IPS DF 4.7 (cell line): ENCODE results near the gene FAM20C.

Source experiments
- DNase-seq: peaks from one replicate; pipeline ENCODE4 v3.0.0-alpha.2; 2013; ENCODE audit warnings: low spot score; ENCODE audit errors: extremely low read depth

FAM20C gene

GRCh38 chr7:223118-223800 lies 30.9 kb downstream of the FAM20C start:
- no peak for DNase-seq

GRCh38 chr7:223861-224260 lies 31.5 kb downstream of the FAM20C start:
- no peak for DNase-seq

- DNase-seq = no peak
Measured at GRCh38 chr7:226281-226895, 34.0 kb downstream of the FAM20C start.

- DNase-seq = no peak
Measured at GRCh38 chr7:227926-228325, 35.6 kb downstream of the FAM20C start.

- DNase-seq = no peak
Measured at GRCh38 chr7:228610-229009, 36.2 kb downstream of the FAM20C start.

DNA sequence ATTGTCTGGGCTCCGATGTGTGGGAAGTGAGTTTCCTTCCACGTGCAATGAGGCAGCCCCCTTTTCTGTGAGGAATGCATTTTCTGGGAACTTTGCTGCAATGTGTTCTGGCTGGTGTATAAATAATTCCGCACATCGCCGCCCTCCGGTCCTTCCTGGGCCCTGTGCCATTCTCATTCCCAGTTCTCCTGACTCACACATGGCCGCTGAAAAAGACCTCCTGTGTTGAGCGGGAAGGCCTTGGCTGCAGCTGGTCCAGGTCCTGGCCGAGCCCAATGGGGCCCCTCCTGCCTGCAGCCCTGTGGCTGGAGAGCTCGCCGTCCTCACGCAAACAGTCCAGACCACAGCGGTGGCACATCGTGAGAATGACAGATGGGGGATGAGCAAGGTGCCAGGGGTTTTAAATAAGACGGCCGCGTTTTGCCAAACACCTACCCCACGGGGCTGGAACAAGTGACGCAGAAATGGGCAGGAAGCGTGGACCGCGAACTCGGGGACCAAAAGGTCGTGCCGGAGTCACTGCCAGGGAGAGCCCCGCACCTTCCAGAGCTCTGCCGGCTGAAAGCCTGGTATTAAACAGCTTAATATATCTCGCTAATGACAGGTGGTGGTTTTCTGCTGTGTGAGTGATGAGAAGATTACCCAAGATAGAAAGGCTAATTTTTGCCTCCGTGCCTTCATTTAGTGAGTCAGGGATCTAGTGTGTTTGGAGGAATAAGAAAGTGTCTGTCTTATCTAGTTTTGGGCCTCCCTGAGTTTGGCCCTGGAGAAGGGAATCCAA lies 37.0 kb downstream of the FAM20C start:
- DNase-seq = no peak

- no peak for DNase-seq
Measured at GRCh38 chr7:230274-230673, 37.9 kb downstream of the FAM20C start.

DNA sequence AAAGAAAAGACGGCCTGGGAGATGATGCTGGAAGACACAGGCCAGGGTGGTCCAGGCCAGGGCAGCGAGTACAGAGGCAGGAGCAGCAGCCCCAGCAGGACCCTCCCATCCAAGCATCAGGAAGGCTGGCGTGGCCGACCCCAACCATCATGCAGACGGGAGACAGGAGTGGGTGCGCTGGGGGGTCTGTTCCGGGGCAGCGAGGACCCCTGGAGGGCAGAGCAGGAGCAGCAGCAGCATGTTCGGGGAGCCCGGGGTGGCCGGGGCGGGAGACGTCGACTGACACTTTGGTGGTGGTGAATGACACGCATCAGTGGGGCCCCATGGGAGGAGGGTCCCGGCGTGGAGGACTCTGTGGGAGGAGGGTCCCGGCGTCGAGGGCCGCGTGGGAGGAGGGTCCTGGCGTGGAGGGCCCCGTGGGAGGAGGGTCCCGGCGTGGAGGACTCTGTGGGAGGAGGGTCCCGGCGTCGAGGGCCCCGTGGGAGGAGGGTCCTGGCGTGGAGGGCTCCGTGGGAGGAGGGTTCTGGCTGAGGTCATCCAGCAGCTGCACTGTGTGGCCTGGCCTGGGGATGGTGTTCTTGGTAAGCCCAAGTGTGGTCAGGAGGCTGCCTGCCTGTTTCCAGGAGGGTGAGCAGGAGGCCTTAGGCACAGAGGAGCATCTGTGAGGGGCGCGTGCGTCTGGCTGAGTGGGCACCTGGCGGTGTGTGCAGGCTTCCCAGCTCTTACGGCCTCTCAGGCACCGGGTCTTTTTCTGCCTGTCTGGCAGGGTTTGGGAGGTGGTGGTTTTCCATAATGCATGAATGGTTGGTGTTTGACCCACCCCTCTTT lies 38.9 kb downstream of the FAM20C start:
- DNase-seq = no peak

DNA sequence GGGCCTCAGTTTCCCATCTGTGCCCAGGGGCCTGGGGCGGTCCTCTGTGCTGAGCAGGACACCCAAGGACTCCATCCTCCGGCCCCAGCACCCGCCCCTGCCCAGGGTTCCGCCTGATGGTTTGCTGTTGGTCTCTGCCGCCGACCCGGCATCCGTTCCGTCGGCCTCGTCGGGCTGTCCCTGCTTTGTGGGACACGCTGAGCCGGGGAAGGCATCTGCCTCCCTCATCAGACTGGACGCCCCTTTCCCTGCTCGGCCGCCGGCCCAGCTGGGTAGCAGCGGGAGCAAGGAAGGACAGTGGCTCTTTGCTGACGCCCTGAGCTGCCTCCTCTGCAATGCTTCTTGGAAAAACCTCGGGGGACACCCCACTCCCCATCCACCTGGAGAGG lies 39.5 kb downstream of the FAM20C start:
- no peak for DNase-seq

GRCh38 chr7:232410-233248 lies 40.3 kb downstream of the FAM20C start:
- DNase-seq = no peak

- DNase-seq = no peak
Measured at GRCh38 chr7:233249-234035, 41.1 kb downstream of the FAM20C start.

DNA sequence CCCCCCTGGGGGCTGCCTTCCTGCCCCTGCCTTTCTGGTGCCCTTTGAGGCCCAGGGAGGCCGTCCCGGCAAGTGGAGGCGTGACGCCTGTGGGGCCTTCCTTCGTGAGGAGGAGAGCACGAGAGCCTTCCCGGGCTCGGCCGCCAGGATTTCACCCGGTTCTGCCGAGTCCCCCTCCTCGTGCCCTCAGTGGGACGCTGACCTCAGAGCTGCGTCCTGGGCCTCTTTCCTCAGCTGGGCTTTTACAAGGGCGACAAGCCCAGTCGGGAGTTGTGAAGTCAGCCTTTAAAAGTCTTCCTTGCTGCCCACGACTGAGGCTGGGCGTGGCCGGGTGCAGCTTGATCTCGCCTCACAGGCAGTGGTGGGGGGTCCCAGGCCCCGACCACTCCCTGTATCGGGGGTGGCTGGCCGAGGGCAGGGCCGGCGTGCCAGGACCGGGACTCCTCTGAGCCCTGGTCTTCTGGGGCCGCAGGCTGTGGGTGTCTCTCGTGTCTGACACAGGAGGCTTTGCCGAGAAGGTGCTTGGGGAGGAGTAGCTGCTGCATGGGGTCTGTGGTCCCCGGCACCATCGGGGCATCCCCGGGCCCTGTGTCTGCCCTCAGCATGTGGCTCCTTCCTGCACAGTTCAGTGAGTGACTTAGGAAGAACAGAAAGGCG lies 41.8 kb downstream of the FAM20C start:
- DNase-seq = no peak

DNA sequence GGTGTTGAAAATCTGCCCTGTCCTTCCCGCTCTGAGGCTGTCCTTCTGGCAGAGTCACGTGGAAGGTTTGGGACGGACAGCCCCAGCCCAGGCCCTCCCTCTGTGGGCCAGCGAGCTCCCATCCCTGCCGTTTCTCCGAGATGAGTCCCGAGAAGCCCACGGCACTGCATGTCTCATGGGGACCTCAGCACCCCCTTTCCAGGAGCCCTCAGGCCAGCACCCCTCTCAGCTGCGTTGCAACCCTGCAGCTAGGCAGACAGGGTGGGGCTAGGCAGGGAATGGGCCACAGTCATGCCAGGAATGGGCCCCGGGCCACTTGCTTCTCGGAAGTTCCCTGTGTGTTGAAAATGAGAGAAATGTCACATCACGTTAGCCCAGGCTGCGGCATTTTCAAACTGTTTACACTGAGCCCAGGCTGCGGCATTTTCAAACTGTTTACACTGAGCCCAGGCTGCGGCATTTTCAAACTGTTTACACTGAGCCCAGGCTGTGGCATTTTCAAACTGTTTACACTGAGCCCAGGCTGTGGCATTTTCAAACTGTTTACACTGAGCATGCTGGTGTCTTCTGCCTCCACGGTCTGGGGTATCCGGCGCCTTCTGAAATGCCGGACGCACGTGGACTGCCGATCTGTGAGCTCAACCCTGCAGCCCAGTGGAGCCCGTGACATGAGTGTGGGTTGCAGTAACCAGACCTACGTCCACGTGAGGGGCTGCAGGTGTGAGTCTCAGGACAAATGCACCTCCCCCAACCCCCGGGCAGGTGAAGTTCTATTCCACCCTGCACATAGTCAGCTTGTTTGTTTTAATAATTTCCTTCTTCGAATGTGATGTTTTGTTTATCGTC lies 42.6 kb downstream of the FAM20C start:
- DNase-seq = no peak

GRCh38 chr7:235576-236395 lies 43.4 kb downstream of the FAM20C start:
- DNase-seq = no peak

GRCh38 chr7:236967-237366 lies 44.6 kb downstream of the FAM20C start:
- DNase-seq = no peak

- no peak for DNase-seq
Measured at GRCh38 chr7:237385-237784, 45.0 kb downstream of the FAM20C start.

DNA sequence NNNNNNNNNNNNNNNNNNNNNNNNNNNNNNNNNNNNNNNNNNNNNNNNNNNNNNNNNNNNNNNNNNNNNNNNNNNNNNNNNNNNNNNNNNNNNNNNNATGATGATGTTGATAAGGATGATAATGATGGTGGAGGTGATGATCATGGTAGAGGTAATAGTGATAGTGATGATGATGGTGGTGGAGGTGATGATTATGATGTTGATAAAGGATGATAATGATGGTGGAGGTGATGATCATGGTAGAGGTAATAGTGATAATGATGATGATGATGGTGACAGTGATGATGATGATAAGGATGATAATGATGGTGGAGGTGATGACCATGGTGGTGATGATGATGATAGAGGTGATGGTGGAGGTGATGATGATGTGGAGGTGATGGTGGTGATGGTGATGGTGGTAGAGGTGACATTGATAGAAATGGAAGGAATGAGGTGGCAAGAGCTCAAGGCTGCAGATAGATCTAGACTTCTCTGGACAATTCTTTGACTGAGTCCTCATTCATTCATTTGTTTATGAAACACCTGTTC lies 47.8 kb downstream of the FAM20C start:
- DNase-seq = no peak
